Effector CD4-positive, alpha-beta T cell (primary cell): ENCODE data around the gene CHST7.
A peak's percentile ranks its signal among the peaks of the same experiment; 100 is the strongest.

Source experiments
- DNase-seq: peaks from one replicate; pipeline ENCODE4 v3.0.0-alpha.2; 2020

Gene CHST7

GRCh38 chrX:46610070-46610658 is 36.6 kb downstream of the CHST7 start:
- no peak for DNase-seq

GRCh38 chrX:46611658-46612362 is 38.2 kb downstream of the CHST7 start:
- DNase-seq, result peak; percentile 12

GRCh38 chrX:46617906-46618305 is 44.3 kb downstream of the CHST7 start:
- no peak for DNase-seq

GRCh38 chrX:46618947-46619346 is 45.4 kb downstream of the CHST7 start:
- no peak for DNase-seq

GRCh38 chrX:46620505-46620904 is 46.9 kb downstream of the CHST7 start:
- no peak for DNase-seq

- DNase-seq, result no peak
Observed at GRCh38 chrX:46621572-46621971, 48.0 kb downstream of the CHST7 start.

GRCh38 chrX:46624090-46624786 is 50.7 kb downstream of the CHST7 start:
- DNase-seq, result no peak

- DNase-seq, result no peak
Observed at GRCh38 chrX:46626566-46626965, 53.0 kb downstream of the CHST7 start.

GRCh38 chrX:46627062-46627461 is 53.5 kb downstream of the CHST7 start:
- DNase-seq, result no peak

GRCh38 chrX:46627711-46628419 is 54.3 kb downstream of the CHST7 start:
- no peak for DNase-seq

GRCh38 chrX:46628460-46629371 is 55.2 kb downstream of the CHST7 start:
- DNase-seq, result no peak

GRCh38 chrX:46630141-46630540 is 56.6 kb downstream of the CHST7 start:
- DNase-seq, result no peak

GRCh38 chrX:46634577-46634976 is 61.0 kb downstream of the CHST7 start:
- DNase-seq, result no peak

- no peak for DNase-seq
Observed at GRCh38 chrX:46635186-46635585, 61.6 kb downstream of the CHST7 start.

GRCh38 chrX:46636223-46636622 is 62.7 kb downstream of the CHST7 start:
- DNase-seq, result no peak

- no peak for DNase-seq
Observed at GRCh38 chrX:46637938-46638337, 64.4 kb downstream of the CHST7 start.

- DNase-seq, result no peak
Observed at GRCh38 chrX:46642145-46642544, 68.6 kb downstream of the CHST7 start.

- no peak for DNase-seq
Observed at GRCh38 chrX:46643636-46644035, 70.1 kb downstream of the CHST7 start.

GRCh38 chrX:46645614-46646013 is 72.0 kb downstream of the CHST7 start:
- DNase-seq, result no peak

GRCh38 chrX:46647251-46647650 is 73.7 kb downstream of the CHST7 start:
- DNase-seq, result no peak
